Brain microvascular endothelial cell (primary cell): ENCODE data around the gene MSH2.
"Not testable (repeated sequence)": the region's sequence is repeated elsewhere in the genome, so short reads cannot be mapped to it uniquely, and the experiment has no call there.

Source experiments
- DNase-seq: peaks from one replicate; pipeline ENCODE4 v3.0.0-alpha.2; 2020
- H3K27ac ChIP-seq: fragments of 250-450 bp; sonication (Bioruptor Pico); 2 replicates; pipeline ENCODE4 v1.5.1; 2020; ENCODE audit warnings: mild to moderate bottlenecking, moderate library complexity
- H3K27me3 ChIP-seq: fragments of 250-450 bp; sonication (Bioruptor Pico); replicated peaks from 2 replicates; pipeline ENCODE4 v1.5.1; 2020; ENCODE audit warnings: mild to moderate bottlenecking
- H3K36me3 ChIP-seq: fragments of 250-450 bp; sonication (Bioruptor Pico); replicated peaks from 2 replicates; pipeline ENCODE4 v1.5.1; 2020; ENCODE audit warnings: mild to moderate bottlenecking
- H3K4me3 ChIP-seq: 2 replicates; pipeline ENCODE4 v1.5.1; 2011; ENCODE audit warnings: low read depth, mild to moderate bottlenecking, control low read depth, low read length, moderate library complexity
- CTCF ChIP-seq: IDR thresholded peaks from 2 replicates; pipeline ENCODE4 v1.5.1; 2011; ENCODE audit warnings: low read depth, mild to moderate bottlenecking, moderate library complexity, low read length, control low read depth, inconsistent platforms; ENCODE audit errors: missing control alignments
- in situ Hi-C: cut with HindIII; loops from 2 replicates; pipeline ENCODE4 v1.10.0; 2017; ENCODE audit warnings: low sequenced_read_pairs, low pct_ligation_motif_present

Gene MSH2

GRCh38 chr2:47360283-47360682 lies 42.7 kb upstream of the MSH2 start:
- DNase-seq, result no peak
- Histone ChIP-seq H3K36me3 (no peaks in the 10 kb centered on the region), H3K27me3 (no peaks in the 10 kb centered on the region), H3K27ac (no peak overlapping the region), H3K4me3 (no peak overlapping the region)
- in situ Hi-C loops, result no loop called here
- no peak for TF ChIP-seq CTCF

GRCh38 chr2:47360927-47361326 lies 42.0 kb upstream of the MSH2 start:
- DNase-seq, result peak; percentile 63
- H3K4me3 ChIP-seq, result no peak overlapping the region
- TF ChIP-seq CTCF, result no peak
- H3K36me3 ChIP-seq, result no peaks in the 10 kb centered on the region
- no peaks in the 10 kb centered on the region for H3K27me3 ChIP-seq
- H3K27ac ChIP-seq, result no peak overlapping the region
- in situ Hi-C loops, result no loop called here

GRCh38 chr2:47361505-47362229 lies 41.3 kb upstream of the MSH2 start:
- H3K27ac ChIP-seq, H3K4me3 ChIP-seq, in situ Hi-C loops, H3K27me3 ChIP-seq, DNase-seq, H3K36me3 ChIP-seq: not testable (repeated sequence)

GRCh38 chr2:47373747-47374146 lies 29.2 kb upstream of the MSH2 start:
- Histone ChIP-seq H3K27ac (no peak overlapping the region), H3K4me3 (no peak overlapping the region), H3K36me3 (no peaks in the 10 kb centered on the region), H3K27me3 (no peaks in the 10 kb centered on the region)
- in situ Hi-C loops, result no loop called here
- DNase-seq, result no peak
- peak; percentile 36 for TF ChIP-seq CTCF

GRCh38 chr2:47375307-47375706 lies 27.6 kb upstream of the MSH2 start:
- DNase-seq, result no peak
- no peak for TF ChIP-seq CTCF
- Histone ChIP-seq H3K36me3 (no peaks in the 10 kb centered on the region), H3K4me3 (no peak overlapping the region), H3K27ac (no peak overlapping the region), H3K27me3 (no peaks in the 10 kb centered on the region)
- in situ Hi-C loops, result no loop called here

GRCh38 chr2:47379384-47379783 lies 23.6 kb upstream of the MSH2 start:
- H3K36me3 ChIP-seq, result no peaks in the 10 kb centered on the region
- no peak overlapping the region for H3K27ac ChIP-seq
- H3K4me3 ChIP-seq, result no peak overlapping the region
- H3K27me3 ChIP-seq, result no peaks in the 10 kb centered on the region
- no peak for DNase-seq
- in situ Hi-C loops, result no loop called here
- no peak for TF ChIP-seq CTCF
